HepG2 (cell line): Measurements from ENCODE around the gene POLE4. TPM values are rescaled to one million over a fixed set of nuclear protein-coding genes. Genes with fewer than 3 reads are reported as not detected.

ENCODE experiments used
- CHCHD3 ChIP-seq: sonication (generic); formaldehyde crosslinking; IDR thresholded peaks from 2 replicates; pipeline ENCODE4 v1.8.0; 2022; ENCODE audit warnings: mild to moderate bottlenecking, missing genetic modification reagents, moderate library complexity
- ELK4 ChIP-seq: sonication (generic); formaldehyde crosslinking; IDR thresholded peaks from 2 replicates; pipeline ENCODE4 v1.9.0; 2021; ENCODE audit warnings: missing genetic modification reagents, borderline replicate concordance
- HBP1 ChIP-seq: IDR thresholded peaks from 2 replicates; pipeline ENCODE4 v1.6.1; 2016; ENCODE audit warnings: low read depth, control low read depth
- IRF9 ChIP-seq: sonication (generic); formaldehyde crosslinking; IDR thresholded peaks from 2 replicates; pipeline ENCODE4 v1.8.0; 2022; ENCODE audit warnings: missing genetic modification reagents, mild to moderate bottlenecking, borderline replicate concordance
- KLF12 ChIP-seq: sonication (generic); formaldehyde crosslinking; IDR thresholded peaks from 2 replicates; pipeline ENCODE4 v1.4.0; 2020; ENCODE audit warnings: missing genetic modification reagents, borderline replicate concordance
- MLLT10 ChIP-seq: sonication (generic); formaldehyde crosslinking; IDR thresholded peaks from 2 replicates; pipeline ENCODE4 v1.4.0; 2020; ENCODE audit warnings: missing genetic modification reagents
- MYPOP ChIP-seq: sonication (generic); formaldehyde crosslinking; IDR thresholded peaks from 2 replicates; pipeline ENCODE4 v1.8.1; 2023; ENCODE audit warnings: mild to moderate bottlenecking, moderate library complexity, missing genetic modification reagents
- RERE ChIP-seq: IDR thresholded peaks from 2 replicates; pipeline ENCODE4 v1.6.1; 2016; ENCODE audit warnings: low read depth, missing genetic modification reagents, missing compliant biosample characterization
- SMAD3 ChIP-seq: sonication (generic); formaldehyde crosslinking; IDR thresholded peaks from 2 replicates; pipeline ENCODE4 v1.4.0; 2020; ENCODE audit warnings: missing genetic modification reagents
- STAT5B ChIP-seq: sonication (generic); formaldehyde crosslinking; IDR thresholded peaks from 2 replicates; pipeline ENCODE4 v1.4.0; 2020; ENCODE audit warnings: missing genetic modification reagents
- TBX3 ChIP-seq: fragments of 450-650 bp; IDR thresholded peaks from 2 replicates; pipeline ENCODE4 v1.6.1; 2017; ENCODE audit warnings: antibody characterized with exemption, mild to moderate bottlenecking, inconsistent platforms, borderline replicate concordance
- TOE1 ChIP-seq: sonication (generic); formaldehyde crosslinking; IDR thresholded peaks from 2 replicates; pipeline ENCODE4 v1.4.0; 2020; ENCODE audit warnings: mild to moderate bottlenecking, missing genetic modification reagents
- TP53 ChIP-seq: sonication (generic); formaldehyde crosslinking; conservative IDR thresholded peaks from 2 replicates; pipeline ENCODE4 v1.4.0; 2020; ENCODE audit warnings: missing genetic modification reagents
- ZMYM4 ChIP-seq: sonication (generic); formaldehyde crosslinking; IDR thresholded peaks from 2 replicates; pipeline ENCODE4 v1.8.1; 2023; ENCODE audit warnings: mild to moderate bottlenecking, missing genetic modification reagents
- ZNF605 ChIP-seq: sonication (generic); formaldehyde crosslinking; IDR thresholded peaks from 2 replicates; pipeline ENCODE4 v1.8.0; 2022; ENCODE audit warnings: mild to moderate bottlenecking, missing genetic modification reagents
- ZNF670 ChIP-seq: sonication (generic); formaldehyde crosslinking; IDR thresholded peaks from 2 replicates; pipeline ENCODE4 v1.8.0; 2022; ENCODE audit warnings: mild to moderate bottlenecking, missing genetic modification reagents, borderline replicate concordance
- ZNF841 ChIP-seq: sonication (generic); formaldehyde crosslinking; IDR thresholded peaks from 2 replicates; pipeline ENCODE4 v1.8.1; 2023; ENCODE audit warnings: missing genetic modification reagents, borderline replicate concordance
- polyA plus RNA-seq, 8 experiments: library from polyadenylated mRNA; depleted of rRNA in 3 of 8; stranded (reverse) in 7 of 8; unstranded in 1 of 8; fragments of >200 nt; fragmentation: Illumina TruSeq in 4 of 8; extraction: Trizol in 4 of 8; gene quantifications; 2 replicates each; pipeline versions ENCODE4 v1.2.1 to v1.2.3, GENCODE V29; 2011 to 2016; ENCODE audit warnings: low read depth in 4 of 8, missing spikeins in 1 of 8, mixed read lengths in 1 of 8; ENCODE audit not compliant: insufficient read depth in 1 of 8
- total RNA-seq, 5 experiments: library from RNA; depleted of rRNA; stranded (reverse); fragments of >200 nt; fragmentation: Illumina TruSeq; extraction: Trizol; gene quantifications; 2 replicates each; pipeline ENCODE4 v1.2.3, GENCODE V29; 2016; ENCODE audit warnings: low read depth in 1 of 5

The POLE4 gene
- total and polyA plus RNA-seq, 2 of the 13 experiments (the other 11 are each of a cell fraction or from before 2014, with no cell fraction given) = 106 to 116 TPM

GRCh38 chr2:74917702-74918619 lies 40.5 kb upstream of the POLE4 start (continued):
- peak; percentile 61; the same call in 1 of the 2 replicates for TF ChIP-seq RERE (CRISPR knock-in tag)
- no peak for TF ChIP-seq MYPOP (CRISPR knock-in tag)
- no peak for TF ChIP-seq TP53 (CRISPR knock-in tag)
- TF ChIP-seq TOE1 (CRISPR knock-in tag) = no peak
- no peak; the same call in 1 of the 2 replicates for TF ChIP-seq SMAD3 (CRISPR knock-in tag)
- TF ChIP-seq HBP1 = peak; percentile 69
- no peak for TF ChIP-seq ELK4
- no peak for TF ChIP-seq STAT5B (CRISPR knock-in tag)
- no peak for TF ChIP-seq MLLT10 (CRISPR knock-in tag)
- TF ChIP-seq IRF9 (CRISPR knock-in tag) = no peak
- no peak for TF ChIP-seq KLF12
- TF ChIP-seq ZNF841 (CRISPR knock-in tag) = no peak
- TF ChIP-seq ZNF670 (CRISPR knock-in tag) = 0 out of 2 replicates have a peak, but pooled peaks have one; percentile 16
- TF ChIP-seq TBX3 = no peak
- peak; percentile 85 for TF ChIP-seq ZNF605
- no peak for TF ChIP-seq CHCHD3 (CRISPR knock-in tag)
- TF ChIP-seq ZMYM4 (CRISPR knock-in tag) = peak; percentile 36; the same call in 1 of the 2 replicates
